HEK293 (cell line): Measurements from ENCODE around the gene CCDC149.

Source experiments
- CTCF ChIA-PET: fragments of 350-600 bp; formaldehyde crosslinking; extraction: SDS; loops from one replicate; lab custom pipeline; 2021; ENCODE audit warnings: antibody characterized with exemption; lab: Yijun Ruan, JAX
- POLR2A ChIA-PET: fragments of 300-600 bp; formaldehyde crosslinking; extraction: SDS; loops from one replicate; lab custom pipeline; 2020; ENCODE audit warnings: antibody characterized with exemption, inconsistent platforms; lab: Yijun Ruan, JAX
- H3K27ac ChIP-seq: fragments of 200-500 bp; sonication (Bioruptor generic); 2 replicates; pipeline ENCODE4 v1.5.1; 2014; ENCODE audit warnings: low read depth, low read length, control low read depth, inconsistent platforms; ENCODE audit errors: extremely low read depth
- H3K36me3 ChIP-seq, 2 experiments: fragments of 200-500 bp in 1 of 2; sonication (Bioruptor generic) in 1 of 2; 1 replicate in 1 of 2; 2 replicates in 1 of 2; pipeline ENCODE4 v1.5.1; 2014 to 2017; ENCODE audit warnings: inconsistent platforms in 2 of 2, low read length in 2 of 2; ENCODE audit not compliant: control insufficient read depth in 2 of 2, insufficient read depth in 1 of 2
- H3K4me1 ChIP-seq: fragments of 200-500 bp; sonication (Bioruptor generic); 2 replicates; pipeline ENCODE4 v1.5.1; 2014; ENCODE audit warnings: mild to moderate bottlenecking, low read length, inconsistent platforms; ENCODE audit not compliant: control insufficient read depth, insufficient read depth
- H3K4me3 ChIP-seq: 2 replicates; pipeline ENCODE4 v1.5.1; 2011; ENCODE audit warnings: low read depth, mild to moderate bottlenecking, control low read depth, low read length, moderate library complexity
- H3K9me3 ChIP-seq: fragments of 200-500 bp; sonication (Bioruptor generic); 2 replicates; pipeline ENCODE4 v1.5.1; 2014; ENCODE audit warnings: low read depth, low read length, inconsistent platforms; ENCODE audit not compliant: control insufficient read depth, insufficient read depth
- CTCF ChIP-seq: fragments of 450-650 bp; formaldehyde crosslinking; IDR thresholded peaks from 2 replicates; pipeline ENCODE4 v1.5.1; 2016; ENCODE audit warnings: missing biosample characterization, missing genetic modification characterization
- EGR2 ChIP-seq: fragments of 450-650 bp; formaldehyde crosslinking; IDR thresholded peaks from 2 replicates; pipeline ENCODE4 v1.5.1; 2016; ENCODE audit warnings: low read depth, missing biosample characterization, missing genetic modification characterization
- GLI4 ChIP-seq: fragments of 450-650 bp; formaldehyde crosslinking; IDR thresholded peaks from 2 replicates; pipeline ENCODE4 v1.5.1; 2016; ENCODE audit warnings: missing biosample characterization, missing genetic modification characterization
- HOXD13 ChIP-seq: sonication (generic); formaldehyde crosslinking; IDR thresholded peaks from 2 replicates; pipeline ENCODE4 v1.8.0; 2022; ENCODE audit warnings: missing genetic modification reagents, borderline replicate concordance
- MZF1 ChIP-seq: fragments of 450-650 bp; formaldehyde crosslinking; IDR thresholded peaks from 2 replicates; pipeline ENCODE4 v1.5.1; 2017; ENCODE audit warnings: missing biosample characterization, missing genetic modification characterization, borderline replicate concordance
- OSR2 ChIP-seq: fragments of 450-650 bp; formaldehyde crosslinking; IDR thresholded peaks from 2 replicates; pipeline ENCODE4 v1.5.1; 2016; ENCODE audit warnings: missing biosample characterization, missing genetic modification characterization
- REST ChIP-seq: fragments of 450-650 bp; formaldehyde crosslinking; IDR thresholded peaks from 2 replicates; pipeline ENCODE4 v1.5.1; 2016; ENCODE audit warnings: missing biosample characterization, missing genetic modification characterization
- SCRT1 ChIP-seq: fragments of 450-650 bp; formaldehyde crosslinking; IDR thresholded peaks from 2 replicates; pipeline ENCODE4 v1.5.1; 2016; ENCODE audit warnings: missing biosample characterization, missing genetic modification characterization, borderline replicate concordance
- ZBTB44 ChIP-seq: fragments of 450-650 bp; IDR thresholded peaks from 2 replicates; pipeline ENCODE4 v1.5.1; 2018; ENCODE audit warnings: missing biosample characterization, mild to moderate bottlenecking, missing genetic modification characterization
- ZNF112 ChIP-seq: fragments of 450-650 bp; formaldehyde crosslinking; IDR thresholded peaks from 2 replicates; pipeline ENCODE4 v1.5.0; 2017; ENCODE audit warnings: missing biosample characterization, missing genetic modification characterization
- ZNF138 ChIP-seq: fragments of 450-650 bp; formaldehyde crosslinking; IDR thresholded peaks from 2 replicates; pipeline ENCODE4 v1.5.1; 2016; ENCODE audit warnings: missing biosample characterization, missing genetic modification characterization, borderline replicate concordance
- ZNF174 ChIP-seq: fragments of 450-650 bp; formaldehyde crosslinking; IDR thresholded peaks from 2 replicates; pipeline ENCODE4 v1.5.0; 2017; ENCODE audit warnings: missing biosample characterization, mild to moderate bottlenecking, missing genetic modification characterization
- ZNF175 ChIP-seq: fragments of 450-650 bp; formaldehyde crosslinking; IDR thresholded peaks from 2 replicates; pipeline ENCODE4 v1.5.1; 2016; ENCODE audit warnings: missing biosample characterization, missing genetic modification characterization
- ZNF221 ChIP-seq: fragments of 450-650 bp; formaldehyde crosslinking; IDR thresholded peaks from 2 replicates; pipeline ENCODE4 v1.5.1; 2017; ENCODE audit warnings: missing biosample characterization, missing genetic modification characterization, borderline replicate concordance
- ZNF23 ChIP-seq: fragments of 450-650 bp; formaldehyde crosslinking; IDR thresholded peaks from 2 replicates; pipeline ENCODE4 v1.5.1; 2016; ENCODE audit warnings: missing biosample characterization, missing genetic modification characterization, borderline replicate concordance
- ZNF239 ChIP-seq: fragments of 450-650 bp; formaldehyde crosslinking; IDR thresholded peaks from 2 replicates; pipeline ENCODE4 v1.5.1; 2016; ENCODE audit warnings: missing biosample characterization, missing genetic modification characterization
- ZNF248 ChIP-seq: fragments of 450-650 bp; formaldehyde crosslinking; IDR thresholded peaks from 2 replicates; pipeline ENCODE4 v1.5.1; 2017; ENCODE audit warnings: missing biosample characterization, missing genetic modification characterization
- ZNF302 ChIP-seq: fragments of 450-650 bp; formaldehyde crosslinking; IDR thresholded peaks from 2 replicates; pipeline ENCODE4 v1.5.1; 2016; ENCODE audit warnings: missing biosample characterization, missing genetic modification characterization, low read depth
- ZNF335 ChIP-seq: fragments of 450-650 bp; formaldehyde crosslinking; conservative IDR thresholded peaks from 2 replicates; pipeline ENCODE4 v1.5.1; 2016; ENCODE audit warnings: missing biosample characterization, missing genetic modification characterization
- ZNF426 ChIP-seq: fragments of 450-650 bp; formaldehyde crosslinking; IDR thresholded peaks from 2 replicates; pipeline ENCODE4 v1.5.1; 2017; ENCODE audit warnings: missing biosample characterization, missing genetic modification characterization, mild to moderate bottlenecking, inconsistent platforms, moderate library complexity
- ZNF48 ChIP-seq: fragments of 450-650 bp; formaldehyde crosslinking; IDR thresholded peaks from 2 replicates; pipeline ENCODE4 v1.5.1; 2016; ENCODE audit warnings: missing biosample characterization, missing genetic modification characterization
- ZNF558 ChIP-seq: fragments of 450-650 bp; formaldehyde crosslinking; IDR thresholded peaks from 2 replicates; pipeline ENCODE4 v1.5.1; 2016; ENCODE audit warnings: missing biosample characterization, missing genetic modification characterization
- ZNF560 ChIP-seq: fragments of 450-650 bp; formaldehyde crosslinking; IDR thresholded peaks from 2 replicates; pipeline ENCODE4 v1.5.1; 2017; ENCODE audit warnings: missing biosample characterization, missing genetic modification characterization, borderline replicate concordance
- ZNF624 ChIP-seq: fragments of 450-650 bp; formaldehyde crosslinking; IDR thresholded peaks from 2 replicates; pipeline ENCODE4 v1.5.1; 2017; ENCODE audit warnings: missing biosample characterization, missing genetic modification characterization
- ZNF670 ChIP-seq: fragments of 450-650 bp; formaldehyde crosslinking; IDR thresholded peaks from 2 replicates; pipeline ENCODE4 v1.5.1; 2016; ENCODE audit warnings: missing biosample characterization, missing genetic modification characterization, low read depth
- ZNF707 ChIP-seq: fragments of 450-650 bp; formaldehyde crosslinking; IDR thresholded peaks from 2 replicates; pipeline ENCODE4 v1.5.1; 2016; ENCODE audit warnings: missing biosample characterization, missing genetic modification characterization

CCDC149 gene

GRCh38 chr4:24913119-24913485 lies 260 bp upstream of the CCDC149 start:
- Histone ChIP-seq H3K4me1 (no peaks in the 10 kb centered on the region), H3K4me3 (peak overlapping the region; percentile 12), H3K27ac (peak overlapping the region; percentile 22; the same call in 1 of the 2 replicates), H3K9me3 (no peaks in the 10 kb centered on the region), H3K36me3 (no peaks in the 10 kb centered on the region)
- ChIA-PET CTCF (no interaction called here), POLR2A (no interaction called here)
- TF ChIP-seq ZNF624 (tag by site-specific recombination), result no peak
- no peak for TF ChIP-seq ZNF221 (tag by site-specific recombination)
- TF ChIP-seq ZNF426, result no peak
- no peak for TF ChIP-seq ZNF239
- no peak for TF ChIP-seq REST
- no peak for TF ChIP-seq GLI4 (tag by site-specific recombination)
- no peak for TF ChIP-seq ZNF23
- TF ChIP-seq ZNF302 (tag by site-specific recombination), result no peak
- TF ChIP-seq ZNF335 (tag by site-specific recombination), result no peak
- TF ChIP-seq HOXD13 (CRISPR knock-in tag), result no peak
- TF ChIP-seq ZNF175, result no peak
- TF ChIP-seq MZF1 (tag by site-specific recombination), result no peak
- TF ChIP-seq ZNF248 (tag by site-specific recombination), result no peak
- no peak for TF ChIP-seq CTCF (tag by site-specific recombination)
- TF ChIP-seq ZNF707 (tag by site-specific recombination), result no peak
- TF ChIP-seq, all 188 proteins: peak for 0

GRCh38 chr4:24910499-24910898 lies 2.3 kb downstream of the CCDC149 start:
- Histone ChIP-seq H3K36me3 (no peaks in the 10 kb centered on the region), H3K4me1 (no peaks in the 10 kb centered on the region), H3K27ac (no peak overlapping the region), H3K9me3 (no peaks in the 10 kb centered on the region), H3K4me3 (no peak overlapping the region)
- TF ChIP-seq OSR2 (tag by site-specific recombination), result no peak
- TF ChIP-seq ZNF48, result no peak
- TF ChIP-seq ZNF174 (tag by site-specific recombination), result no peak
- no peak for TF ChIP-seq EGR2 (tag by site-specific recombination)
- no peak for TF ChIP-seq ZNF558 (tag by site-specific recombination)
- no peak for TF ChIP-seq ZNF560 (tag by site-specific recombination)
- no peak for TF ChIP-seq SCRT1 (tag by site-specific recombination)
- TF ChIP-seq ZNF23, result no peak
- no peak for TF ChIP-seq ZNF112 (tag by site-specific recombination)
- TF ChIP-seq ZNF670 (tag by site-specific recombination), result no peak
- no peak for TF ChIP-seq ZNF138 (tag by site-specific recombination)
- TF ChIP-seq ZBTB44 (tag by site-specific recombination), result no peak
- POLR2A ChIA-PET, result no interaction called here
- CTCF ChIA-PET, result no interaction called here
